ENCODE results near the gene FAP. TPM values are rescaled to one million over a fixed set of nuclear protein-coding genes. Genes with fewer than 3 reads are reported as not detected.

The FAP gene
- total RNA-seq, 4 donors from 2014 or later = 11.5 to 31.8 (median 31.0) TPM

DNA sequence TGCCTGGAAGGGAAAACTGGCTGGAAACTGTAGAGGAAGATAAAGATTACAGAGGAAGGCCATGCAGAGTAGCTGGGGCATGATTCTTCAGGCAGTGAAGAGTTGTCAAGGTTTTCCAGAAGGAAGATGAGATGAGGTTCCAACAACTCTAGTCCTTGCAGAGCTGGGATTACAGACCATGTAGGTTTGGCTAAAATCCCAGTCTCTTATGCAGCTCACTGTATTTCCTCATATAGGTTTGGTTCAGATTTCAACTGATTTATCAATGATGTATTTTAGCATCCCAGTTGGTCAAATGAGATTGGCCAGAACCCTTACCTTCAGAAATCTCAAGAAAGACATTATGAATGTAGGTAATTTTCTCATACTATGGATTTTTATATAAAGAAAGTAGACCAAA, 16.4 kb downstream of the FAP start:
- TF ChIP-seq, protein P1, sequence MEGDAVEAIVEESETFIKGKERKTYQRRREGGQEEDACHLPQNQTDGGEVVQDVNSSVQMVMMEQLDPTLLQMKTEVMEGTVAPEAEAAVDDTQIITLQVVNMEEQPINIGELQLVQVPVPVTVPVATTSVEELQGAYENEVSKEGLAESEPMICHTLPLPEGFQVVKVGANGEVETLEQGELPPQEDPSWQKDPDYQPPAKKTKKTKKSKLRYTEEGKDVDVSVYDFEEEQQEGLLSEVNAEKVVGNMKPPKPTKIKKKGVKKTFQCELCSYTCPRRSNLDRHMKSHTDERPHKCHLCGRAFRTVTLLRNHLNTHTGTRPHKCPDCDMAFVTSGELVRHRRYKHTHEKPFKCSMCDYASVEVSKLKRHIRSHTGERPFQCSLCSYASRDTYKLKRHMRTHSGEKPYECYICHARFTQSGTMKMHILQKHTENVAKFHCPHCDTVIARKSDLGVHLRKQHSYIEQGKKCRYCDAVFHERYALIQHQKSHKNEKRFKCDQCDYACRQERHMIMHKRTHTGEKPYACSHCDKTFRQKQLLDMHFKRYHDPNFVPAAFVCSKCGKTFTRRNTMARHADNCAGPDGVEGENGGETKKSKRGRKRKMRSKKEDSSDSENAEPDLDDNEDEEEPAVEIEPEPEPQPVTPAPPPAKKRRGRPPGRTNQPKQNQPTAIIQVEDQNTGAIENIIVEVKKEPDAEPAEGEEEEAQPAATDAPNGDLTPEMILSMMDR (IDR thresholded peaks at IDR 0.05; ENCODE audit: low read depth) = no peak

DNA sequence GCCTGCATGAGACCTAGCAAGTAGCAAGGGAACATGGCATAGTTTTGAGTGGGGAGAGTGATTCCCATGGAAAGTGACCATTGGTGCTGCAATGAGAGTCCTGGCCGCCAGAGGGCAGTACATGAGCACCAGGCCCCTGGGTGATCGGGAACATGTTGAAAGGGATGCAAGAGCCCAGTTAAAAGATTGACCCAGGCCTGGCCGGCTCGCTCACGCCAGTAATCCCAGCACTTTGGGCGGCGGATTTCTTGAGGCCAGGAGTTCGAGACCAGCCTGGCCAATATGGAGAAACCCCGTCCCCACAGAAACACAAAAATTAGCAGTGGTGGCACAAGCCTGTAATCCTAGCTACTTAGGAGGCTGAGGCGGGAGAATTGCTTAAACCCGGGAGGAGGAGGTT, 22.2 kb downstream of the FAP start:
- TF ChIP-seq, protein P1 (IDR thresholded peaks at IDR 0.05; ENCODE audit: low read depth) = no peak

DNA sequence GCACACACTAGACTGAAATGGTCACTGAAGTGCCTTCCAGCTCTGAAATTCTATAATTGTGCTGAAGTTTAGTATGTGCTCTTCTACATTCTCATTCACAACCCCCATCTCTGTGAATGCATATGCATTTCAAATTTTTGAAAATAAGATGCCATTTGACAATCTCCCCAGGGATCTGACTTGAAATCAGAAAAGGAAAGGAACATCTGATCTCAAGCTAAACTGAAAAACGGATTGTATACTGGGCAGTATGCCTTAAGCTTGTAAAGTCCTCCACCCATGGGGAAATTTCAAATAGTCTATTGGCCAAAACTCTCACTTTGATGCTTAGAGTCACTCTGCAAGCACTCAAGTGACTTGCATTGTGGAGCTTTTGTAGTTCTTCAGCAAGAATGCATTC, 22.9 kb downstream of the FAP start:
- TF ChIP-seq, protein P1 (IDR thresholded peaks at IDR 0.05; ENCODE audit: low read depth) = no peak

DNA sequence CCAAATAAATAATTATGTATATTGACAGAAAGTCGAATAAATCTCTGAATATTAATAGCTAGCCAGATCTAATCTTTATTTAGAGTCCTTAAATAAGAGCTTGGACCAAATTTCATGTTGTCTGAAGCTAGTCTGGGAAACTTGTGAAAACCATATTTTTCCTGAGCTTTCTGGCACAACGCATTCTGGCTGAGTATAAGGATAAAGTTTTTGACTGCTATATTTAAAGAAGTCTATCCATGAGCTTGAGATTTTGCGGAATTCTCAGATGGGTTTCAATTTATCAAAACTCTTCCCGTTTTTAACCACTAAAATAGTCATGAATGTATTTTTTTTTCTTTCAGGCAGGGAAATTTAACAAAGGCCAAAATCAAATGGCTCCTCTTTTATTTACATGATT, 23.8 kb downstream of the FAP start:
- TF ChIP-seq, protein P1 (IDR thresholded peaks at IDR 0.05; ENCODE audit: low read depth) = no peak

GRCh38 chr2:162217598-162217997, 25.6 kb downstream of the FAP start:
- TF ChIP-seq, protein P1 (IDR thresholded peaks at IDR 0.05; ENCODE audit: low read depth) = no peak

GRCh38 chr2:162215162-162215561, 28.1 kb downstream of the FAP start:
- TF ChIP-seq, protein P1 (IDR thresholded peaks at IDR 0.05; ENCODE audit: low read depth) = no peak

DNA sequence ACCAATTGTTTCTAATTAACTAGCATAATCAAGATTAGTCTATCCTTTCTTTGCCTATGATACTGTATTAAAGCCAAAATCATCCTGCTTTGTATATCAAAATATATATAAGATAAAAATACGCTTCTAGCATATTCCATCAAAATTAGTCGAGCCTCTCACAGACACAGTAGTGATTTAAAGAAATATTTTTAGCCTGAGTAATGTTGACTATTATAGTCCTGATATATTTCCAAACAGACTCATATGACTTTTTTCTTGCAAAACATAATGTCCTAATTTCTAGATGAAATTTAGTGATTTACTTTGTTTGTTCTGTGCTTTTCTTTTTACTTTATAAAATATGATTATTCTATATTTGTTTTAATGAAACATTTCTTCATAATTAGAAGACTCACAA, 30.9 kb downstream of the FAP start:
- TF ChIP-seq, protein P1 (IDR thresholded peaks at IDR 0.05; ENCODE audit: low read depth) = no peak

All from subcutaneous adipose tissue (tissue), 4 donors.